ENCODE measurements around the gene ANKMY1. TPM values are rescaled to one million over a fixed set of nuclear protein-coding genes. Genes with fewer than 3 reads are reported as not detected.

The ANKMY1 gene
- total and polyA plus RNA-seq, 2 of the 13 experiments (the other 11 are each of a cell fraction or from before 2014, with no cell fraction given): 11.7 to 18.8 TPM

- Histone ChIP-seq H3K27ac (ENCODE audit: extremely low read length, insufficient read depth, low read length) (no peak overlapping the region), H3K36me3 (replicated peaks in 1 of 2; ENCODE audit: control insufficient read depth in 1 of 2, insufficient read depth in 2 of 2, low read length in 2 of 2) (no peaks in the 10 kb centered on the region), H3K9ac (ENCODE audit: insufficient read depth, low read depth, low read length) (no peak overlapping the region), H4K20me1 (ENCODE audit: insufficient read depth, low read length) (no peaks in the 10 kb centered on the region), H3K9me3 (ENCODE audit: low read length) (peaks cover 9% of the 10 kb centered on the region; the same call in 1 of the 2 replicates), H3K4me2 (ENCODE audit: low read depth, low read length) (no peak overlapping the region), H2AFZ (ENCODE audit: low read length) (no peak overlapping the region), H3K27me3 (ENCODE audit: control insufficient read depth in 1 of 2, insufficient read depth in 2 of 2, low read length in 2 of 2) (no peaks in the 10 kb centered on the region), H3K79me2 (ENCODE audit: insufficient read depth, low read length) (no peaks in the 10 kb centered on the region), H3K4me1 (ENCODE audit: insufficient read depth, low read length) (peaks cover 12% of the 10 kb centered on the region; the same call in 1 of the 2 replicates), H3K4me3 (replicated peaks in 1 of 3; ENCODE audit: insufficient read depth in 1 of 3, low read depth in 2 of 3, low read length in 3 of 3) (no peak overlapping the region)
- intact Hi-C loops (cut with micrococcal nuclease; ENCODE audit: unreplicated experiment) (no loop called here), in situ Hi-C loops (cut with HindIII; ENCODE audit: extremely low pct_ligation_motif_present, low pct_unique_long_range_greater_than_20kb) (no loop called here)
- WGBS (ENCODE audit: low lambda C conversion rate): 81% methylated on average over 6 of the region's 10 CpGs
- ChIA-PET CTCF (ENCODE audit: low intra/inter-chr PET ratio, low total read pairs) (no interaction called here), POLR2A (no interaction called here)
- no TSS peak for BruUV-seq (replicated peaks)
- no peak for ATAC-seq
- no peak for FAIRE-seq
- TF ChIP-seq ZNF530 (CRISPR knock-in tag; IDR thresholded peaks at IDR 0.05; ENCODE audit: low read depth) (no peak), ZNF292 (CRISPR knock-in tag; IDR thresholded peaks at IDR 0.05; ENCODE audit: borderline replicate concordance, low read depth) (no peak), ZNF589 (CRISPR knock-in tag; conservative IDR thresholded peaks at IDR 0.05) (no peak), ZSCAN20 (CRISPR knock-in tag; IDR thresholded peaks at IDR 0.05; ENCODE audit: borderline replicate concordance) (no peak), SRSF1 (optimal IDR thresholded peaks at IDR 0.05; ENCODE audit: low read depth, low read length) (no peak), NFIB (CRISPR knock-in tag; IDR thresholded peaks at IDR 0.05; ENCODE audit: borderline replicate concordance) (no peak), NONO (IDR thresholded peaks at IDR 0.05) (no peak), NONO (CRISPR knock-in tag; conservative IDR thresholded peaks at IDR 0.05) (no peak), BHLHE40 (IDR thresholded peaks at IDR 0.05; ENCODE audit: low read length) (no peak), MIXL1 (CRISPR knock-in tag; IDR thresholded peaks at IDR 0.05) (no peak), SMAD3 (CRISPR knock-in tag; IDR thresholded peaks at IDR 0.05) (no peak), CENPBD1 (CRISPR knock-in tag; IDR thresholded peaks at IDR 0.05; ENCODE audit: borderline replicate concordance, low read depth) (no peak), NFYB (CRISPR knock-in tag; IDR thresholded peaks at IDR 0.05) (no peak), ZNF709 (CRISPR knock-in tag; IDR thresholded peaks at IDR 0.05) (no peak)
- TF ChIP-seq, protein P1, sequence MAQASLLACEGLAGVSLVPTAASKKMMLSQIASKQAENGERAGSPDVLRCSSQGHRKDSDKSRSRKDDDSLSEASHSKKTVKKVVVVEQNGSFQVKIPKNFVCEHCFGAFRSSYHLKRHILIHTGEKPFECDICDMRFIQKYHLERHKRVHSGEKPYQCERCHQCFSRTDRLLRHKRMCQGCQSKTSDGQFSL (CRISPR knock-in tag; IDR thresholded peaks at IDR 0.05): no peak
- no peak for DNase-seq (ENCODE audit: low spot score)
Observed at GRCh38 chr2:240469239-240469636, 88.5 kb downstream of the ANKMY1 start.

All from HepG2 (cell line).